WTC11 (cell line): ENCODE data around the gene TNNI2. TPM values are rescaled to one million over a fixed set of nuclear protein-coding genes. Genes with fewer than 3 reads are reported as not detected.

Experiments
- ATAC-seq: fragments of 200-7000 bp; cut with Tn5 transposase; 2 replicates; pipeline ENCODE4 v1.10.0; 2021; ENCODE audit warnings: mild to moderate bottlenecking, moderate library complexity
- CTCF ChIA-PET: fragments of 300-600 bp; sonication (Branson Sonifier 250); formaldehyde crosslinking; loops from one replicate; lab custom pipeline; 2021; ENCODE audit warnings: antibody characterized with exemption; lab: Charles Lee
- POLR2A ChIA-PET: fragments of 350-600 bp; sonication (Branson Sonifier 250); formaldehyde crosslinking; loops from one replicate; lab custom pipeline; 2021; ENCODE audit warnings: antibody characterized with exemption; lab: Charles Lee
- DNase-seq: peaks from one replicate; pipeline ENCODE4 v3.0.0; 2021; ENCODE audit warnings: low spot score
- H3K27ac Mint-ChIP-seq: 2 replicates; pipeline ENCODE4 v1.8.0; 2021; ENCODE audit warnings: mixed read lengths
- H3K27me3 Mint-ChIP-seq: 2 replicates; pipeline ENCODE4 v1.8.0; 2021; ENCODE audit warnings: low read depth, mild to moderate bottlenecking, moderate library complexity, mixed read lengths
- H3K36me3 Mint-ChIP-seq: 2 replicates; pipeline ENCODE4 v1.8.0; 2021; ENCODE audit warnings: mixed read lengths
- H3K4me1 Mint-ChIP-seq: 2 replicates; pipeline ENCODE4 v1.8.0; 2022; ENCODE audit warnings: mixed read lengths
- H3K4me3 Mint-ChIP-seq: 2 replicates; pipeline ENCODE4 v1.8.0; 2021; ENCODE audit warnings: mild to moderate bottlenecking, moderate library complexity, mixed read lengths
- H3K9me3 Mint-ChIP-seq: 2 replicates; pipeline ENCODE4 v1.8.0; 2021; ENCODE audit warnings: mixed read lengths
- ATF1 ChIP-seq: sonication (generic); formaldehyde crosslinking; IDR thresholded peaks from 2 replicates; pipeline ENCODE4 v1.8.1; 2023; ENCODE audit warnings: mild to moderate bottlenecking, moderate library complexity, missing genetic modification reagents
- CBFB ChIP-seq: sonication (generic); formaldehyde crosslinking; IDR thresholded peaks from 2 replicates; pipeline ENCODE4 v1.8.1; 2022; ENCODE audit warnings: mild to moderate bottlenecking, low read depth, missing genetic modification reagents
- CREM ChIP-seq: sonication (generic); formaldehyde crosslinking; IDR thresholded peaks from 2 replicates; pipeline ENCODE4 v1.8.1; 2022; ENCODE audit warnings: mild to moderate bottlenecking, missing genetic modification reagents, moderate library complexity
- ESRRA ChIP-seq: sonication (generic); formaldehyde crosslinking; IDR thresholded peaks from 2 replicates; pipeline ENCODE4 v1.8.1; 2022; ENCODE audit warnings: mild to moderate bottlenecking, missing genetic modification reagents, borderline replicate concordance
- GABPB1 ChIP-seq: sonication (generic); formaldehyde crosslinking; IDR thresholded peaks from 2 replicates; pipeline ENCODE4 v1.8.1; 2023; ENCODE audit warnings: mild to moderate bottlenecking, missing genetic modification reagents
- KAT7 ChIP-seq: sonication (generic); formaldehyde crosslinking; IDR thresholded peaks from 2 replicates; pipeline ENCODE4 v1.8.1; 2023; ENCODE audit warnings: missing genetic modification reagents, mild to moderate bottlenecking, borderline replicate concordance
- PRRX2 ChIP-seq: fragments of 250-450 bp; sonication (Bioruptor Pico); IDR thresholded peaks from 2 replicates; pipeline ENCODE4 v1.8.0; 2021; ENCODE audit warnings: mild to moderate bottlenecking
- RORB ChIP-seq: fragments of 250-450 bp; sonication (Bioruptor Pico); IDR thresholded peaks from 2 replicates; pipeline ENCODE4 v1.9.0; 2021; ENCODE audit warnings: mild to moderate bottlenecking
- SMAD3 ChIP-seq: sonication (generic); formaldehyde crosslinking; IDR thresholded peaks from 2 replicates; pipeline ENCODE4 v1.8.0; 2022; ENCODE audit warnings: missing genetic modification reagents, mild to moderate bottlenecking, borderline replicate concordance
- TP53 ChIP-seq: sonication (generic); formaldehyde crosslinking; IDR thresholded peaks from 2 replicates; pipeline ENCODE4 v1.8.1; 2023; ENCODE audit warnings: mild to moderate bottlenecking, missing genetic modification reagents
- ZNF396 ChIP-seq: fragments of 250-450 bp; sonication (Bioruptor Pico); IDR thresholded peaks from 2 replicates; pipeline ENCODE4 v1.8.0; 2021; ENCODE audit warnings: mild to moderate bottlenecking, moderate library complexity, borderline replicate concordance
- ZNF671 ChIP-seq: fragments of 250-450 bp; sonication (Bioruptor Pico); IDR thresholded peaks from 2 replicates; pipeline ENCODE4 v1.8.0; 2021; ENCODE audit warnings: mild to moderate bottlenecking
- total RNA-seq: library from RNA; stranded (reverse); gene quantifications from 3 replicates; pipeline ENCODE4 v1.2.3, GENCODE V29; 2021
- TF ChIP-seq, protein P1 (sequence below): fragments of 250-450 bp; sonication (Bioruptor Pico); IDR thresholded peaks from 2 replicates; pipeline ENCODE4 v1.9.0; 2021; ENCODE audit warnings: moderate library complexity, mild to moderate bottlenecking, inconsistent platforms, borderline replicate concordance
- TF ChIP-seq, protein P2 (sequence below): sonication (generic); formaldehyde crosslinking; IDR thresholded peaks from 2 replicates; pipeline ENCODE4 v1.8.1; 2022; ENCODE audit warnings: low read depth, missing genetic modification reagents, borderline replicate concordance
- TF ChIP-seq, protein P3 (sequence below): sonication (generic); formaldehyde crosslinking; IDR thresholded peaks from 2 replicates; pipeline ENCODE4 v1.8.1; 2022; ENCODE audit warnings: mild to moderate bottlenecking, moderate library complexity, missing genetic modification reagents
- TF ChIP-seq, protein P4 (sequence below): fragments of 250-450 bp; sonication (Bioruptor Pico); IDR thresholded peaks from 2 replicates; pipeline ENCODE4 v1.8.0; 2021; ENCODE audit warnings: mild to moderate bottlenecking
- TF ChIP-seq, protein P5 (sequence below): fragments of 250-450 bp; sonication (Bioruptor Pico); IDR thresholded peaks from 2 replicates; pipeline ENCODE4 v1.9.0; 2021; ENCODE audit warnings: mild to moderate bottlenecking, borderline replicate concordance

The TNNI2 gene
- total RNA-seq, 1 experiment from 2014 or later = not detected

DNA sequence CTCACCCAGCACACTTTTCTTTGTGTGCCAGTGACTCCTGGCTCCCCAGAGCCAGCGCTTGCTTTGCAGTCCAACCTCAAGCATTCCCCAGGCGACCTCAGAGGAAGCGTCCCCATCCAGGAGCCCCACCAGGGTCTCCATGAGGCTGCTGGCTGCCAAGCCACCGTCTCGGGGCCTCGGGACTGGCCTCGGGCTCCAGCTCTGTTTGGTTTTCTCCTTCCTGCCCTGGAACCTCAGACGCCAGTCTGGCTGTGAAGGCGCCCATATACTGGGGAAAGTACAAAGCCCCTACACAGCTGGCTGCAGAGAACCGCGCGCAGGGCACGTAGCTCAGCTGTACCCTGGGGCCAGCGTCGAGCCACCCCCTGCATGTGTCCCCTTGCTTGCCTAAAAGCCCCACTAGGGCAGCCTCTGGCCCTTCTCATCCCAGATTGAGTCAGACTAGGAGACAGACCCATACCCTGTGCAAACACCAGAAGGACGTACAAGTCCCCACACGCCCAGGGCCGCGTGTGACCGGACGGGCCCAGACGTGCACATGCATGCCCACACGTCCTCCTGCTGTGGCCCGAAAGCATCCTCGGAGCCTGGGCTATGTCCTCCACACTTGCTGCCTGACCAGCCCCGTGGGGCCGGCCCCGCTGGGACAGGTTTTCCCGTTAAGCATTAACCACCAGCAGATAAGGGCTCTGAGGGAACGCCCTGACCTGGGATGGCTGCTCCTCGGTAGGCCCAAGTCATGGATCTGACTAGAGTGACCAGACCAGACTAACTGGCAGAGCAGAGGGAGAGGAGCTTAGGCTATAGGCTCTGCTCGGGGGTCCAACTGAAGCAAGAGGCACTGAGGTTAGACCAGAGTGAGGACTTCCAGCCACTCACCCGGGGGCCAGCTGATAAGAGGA lies 8.2 kb upstream of the TNNI2 start:
- Mint-ChIP-seq H3K4me3 (no peak overlapping the region), H3K27me3 (peaks cover 5% of the 10 kb centered on the region), H3K27ac (no peak overlapping the region), H3K9me3 (no peaks in the 10 kb centered on the region), H3K4me1 (peaks cover 4% of the 10 kb centered on the region; the same call in 1 of the 2 replicates), H3K36me3 (no peaks in the 10 kb centered on the region)
- ChIA-PET CTCF (interaction anchor here (0.8 to 7.8 kb wide), 8 partner anchors 46 to 320 kb away, joined by 3 to 271 read pairs (median 8); no protein-coding TSS in a partner anchor), POLR2A (no interaction called here)
- DNase-seq (no peak), ATAC-seq (no peak)
- no peak for TF ChIP-seq CREM (CRISPR knock-in tag)
- TF ChIP-seq RORB = no peak
- no peak for TF ChIP-seq ZNF396 (CRISPR knock-in tag)
- no peak for TF ChIP-seq ZNF671 (CRISPR knock-in tag)
- TF ChIP-seq ATF1 = no peak
- no peak for TF ChIP-seq ESRRA (CRISPR knock-in tag)
- no peak for TF ChIP-seq KAT7 (CRISPR knock-in tag)
- no peak for TF ChIP-seq CBFB (CRISPR knock-in tag)
- TF ChIP-seq, protein P1, sequence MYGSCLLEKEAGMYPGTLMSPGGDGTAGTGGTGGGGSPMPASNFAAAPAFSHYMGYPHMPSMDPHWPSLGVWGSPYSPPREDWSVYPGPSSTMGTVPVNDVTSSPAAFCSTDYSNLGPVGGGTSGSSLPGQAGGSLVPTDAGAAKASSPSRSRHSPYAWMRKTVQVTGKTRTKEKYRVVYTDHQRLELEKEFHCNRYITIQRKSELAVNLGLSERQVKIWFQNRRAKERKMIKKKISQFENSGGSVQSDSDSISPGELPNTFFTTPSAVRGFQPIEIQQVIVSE (CRISPR knock-in tag) = no peak
- no peak for TF ChIP-seq SMAD3 (CRISPR knock-in tag)
- no peak for TF ChIP-seq PRRX2
- TF ChIP-seq, protein P2, sequence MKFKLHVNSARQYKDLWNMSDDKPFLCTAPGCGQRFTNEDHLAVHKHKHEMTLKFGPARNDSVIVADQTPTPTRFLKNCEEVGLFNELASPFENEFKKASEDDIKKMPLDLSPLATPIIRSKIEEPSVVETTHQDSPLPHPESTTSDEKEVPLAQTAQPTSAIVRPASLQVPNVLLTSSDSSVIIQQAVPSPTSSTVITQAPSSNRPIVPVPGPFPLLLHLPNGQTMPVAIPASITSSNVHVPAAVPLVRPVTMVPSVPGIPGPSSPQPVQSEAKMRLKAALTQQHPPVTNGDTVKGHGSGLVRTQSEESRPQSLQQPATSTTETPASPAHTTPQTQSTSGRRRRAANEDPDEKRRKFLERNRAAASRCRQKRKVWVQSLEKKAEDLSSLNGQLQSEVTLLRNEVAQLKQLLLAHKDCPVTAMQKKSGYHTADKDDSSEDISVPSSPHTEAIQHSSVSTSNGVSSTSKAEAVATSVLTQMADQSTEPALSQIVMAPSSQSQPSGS (CRISPR knock-in tag) = no peak
- no peak for TF ChIP-seq TP53 (CRISPR knock-in tag)
- TF ChIP-seq, protein P3, sequence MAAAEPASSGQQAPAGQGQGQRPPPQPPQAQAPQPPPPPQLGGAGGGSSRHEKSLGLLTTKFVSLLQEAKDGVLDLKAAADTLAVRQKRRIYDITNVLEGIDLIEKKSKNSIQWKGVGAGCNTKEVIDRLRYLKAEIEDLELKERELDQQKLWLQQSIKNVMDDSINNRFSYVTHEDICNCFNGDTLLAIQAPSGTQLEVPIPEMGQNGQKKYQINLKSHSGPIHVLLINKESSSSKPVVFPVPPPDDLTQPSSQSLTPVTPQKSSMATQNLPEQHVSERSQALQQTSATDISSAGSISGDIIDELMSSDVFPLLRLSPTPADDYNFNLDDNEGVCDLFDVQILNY (CRISPR knock-in tag) = no peak
- TF ChIP-seq, protein P4, sequence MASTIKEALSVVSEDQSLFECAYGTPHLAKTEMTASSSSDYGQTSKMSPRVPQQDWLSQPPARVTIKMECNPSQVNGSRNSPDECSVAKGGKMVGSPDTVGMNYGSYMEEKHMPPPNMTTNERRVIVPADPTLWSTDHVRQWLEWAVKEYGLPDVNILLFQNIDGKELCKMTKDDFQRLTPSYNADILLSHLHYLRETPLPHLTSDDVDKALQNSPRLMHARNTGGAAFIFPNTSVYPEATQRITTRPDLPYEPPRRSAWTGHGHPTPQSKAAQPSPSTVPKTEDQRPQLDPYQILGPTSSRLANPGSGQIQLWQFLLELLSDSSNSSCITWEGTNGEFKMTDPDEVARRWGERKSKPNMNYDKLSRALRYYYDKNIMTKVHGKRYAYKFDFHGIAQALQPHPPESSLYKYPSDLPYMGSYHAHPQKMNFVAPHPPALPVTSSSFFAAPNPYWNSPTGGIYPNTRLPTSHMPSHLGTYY (CRISPR knock-in tag) = no peak
- TF ChIP-seq, protein P5, sequence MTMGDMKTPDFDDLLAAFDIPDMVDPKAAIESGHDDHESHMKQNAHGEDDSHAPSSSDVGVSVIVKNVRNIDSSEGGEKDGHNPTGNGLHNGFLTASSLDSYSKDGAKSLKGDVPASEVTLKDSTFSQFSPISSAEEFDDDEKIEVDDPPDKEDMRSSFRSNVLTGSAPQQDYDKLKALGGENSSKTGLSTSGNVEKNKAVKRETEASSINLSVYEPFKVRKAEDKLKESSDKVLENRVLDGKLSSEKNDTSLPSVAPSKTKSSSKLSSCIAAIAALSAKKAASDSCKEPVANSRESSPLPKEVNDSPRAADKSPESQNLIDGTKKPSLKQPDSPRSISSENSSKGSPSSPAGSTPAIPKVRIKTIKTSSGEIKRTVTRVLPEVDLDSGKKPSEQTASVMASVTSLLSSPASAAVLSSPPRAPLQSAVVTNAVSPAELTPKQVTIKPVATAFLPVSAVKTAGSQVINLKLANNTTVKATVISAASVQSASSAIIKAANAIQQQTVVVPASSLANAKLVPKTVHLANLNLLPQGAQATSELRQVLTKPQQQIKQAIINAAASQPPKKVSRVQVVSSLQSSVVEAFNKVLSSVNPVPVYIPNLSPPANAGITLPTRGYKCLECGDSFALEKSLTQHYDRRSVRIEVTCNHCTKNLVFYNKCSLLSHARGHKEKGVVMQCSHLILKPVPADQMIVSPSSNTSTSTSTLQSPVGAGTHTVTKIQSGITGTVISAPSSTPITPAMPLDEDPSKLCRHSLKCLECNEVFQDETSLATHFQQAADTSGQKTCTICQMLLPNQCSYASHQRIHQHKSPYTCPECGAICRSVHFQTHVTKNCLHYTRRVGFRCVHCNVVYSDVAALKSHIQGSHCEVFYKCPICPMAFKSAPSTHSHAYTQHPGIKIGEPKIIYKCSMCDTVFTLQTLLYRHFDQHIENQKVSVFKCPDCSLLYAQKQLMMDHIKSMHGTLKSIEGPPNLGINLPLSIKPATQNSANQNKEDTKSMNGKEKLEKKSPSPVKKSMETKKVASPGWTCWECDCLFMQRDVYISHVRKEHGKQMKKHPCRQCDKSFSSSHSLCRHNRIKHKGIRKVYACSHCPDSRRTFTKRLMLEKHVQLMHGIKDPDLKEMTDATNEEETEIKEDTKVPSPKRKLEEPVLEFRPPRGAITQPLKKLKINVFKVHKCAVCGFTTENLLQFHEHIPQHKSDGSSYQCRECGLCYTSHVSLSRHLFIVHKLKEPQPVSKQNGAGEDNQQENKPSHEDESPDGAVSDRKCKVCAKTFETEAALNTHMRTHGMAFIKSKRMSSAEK (CRISPR knock-in tag) = no peak
- TF ChIP-seq GABPB1 (CRISPR knock-in tag) = no peak
